ENCODE results near the gene HEXA. TPM values are rescaled to one million over a fixed set of nuclear protein-coding genes. Genes with fewer than 3 reads are reported as not detected.

The HEXA gene
- total and polyA plus RNA-seq, 2 donors (not counting 1 experiment from before 2014, with no cell fraction given) = 151 to 182 TPM

DNA sequence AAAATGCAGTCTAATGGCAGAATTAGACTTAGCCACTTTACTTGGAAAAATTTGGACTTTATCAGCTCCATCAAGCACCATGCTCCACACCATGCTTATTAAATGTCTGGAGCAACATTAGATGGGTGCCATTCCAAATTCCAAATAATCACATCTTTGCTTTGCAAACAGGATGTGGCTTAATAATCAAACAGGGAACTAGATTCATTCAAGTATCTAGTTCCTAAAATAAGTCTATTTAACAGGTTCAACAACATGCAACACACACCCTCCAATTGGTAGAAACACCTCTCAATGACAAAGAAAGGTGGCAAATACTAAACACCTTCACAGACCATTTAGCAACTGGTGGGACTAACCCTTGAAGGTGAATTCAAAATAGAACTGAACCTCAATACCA is 3.5 kb downstream of the HEXA start:
- Histone ChIP-seq H3K27ac (ENCODE audit: low read length in 2 of 2) (peak overlapping the region in 1 of 2 donors; percentile 59), H3K27me3 (replicated peaks in 1 of 4; ENCODE audit: control extremely low read depth in 1 of 4, control insufficient read depth in 3 of 4, insufficient read depth in 4 of 4, low read length in 3 of 4) (no peaks in the 10 kb centered on the region), H3K9me3 (ENCODE audit: control extremely low read depth in 1 of 3, control insufficient read depth in 2 of 3, insufficient read depth in 1 of 3, low read length in 2 of 3) (no peaks in the 10 kb centered on the region), H4K20me1 (ENCODE audit: control insufficient read depth, insufficient read depth, low read length, poor library complexity, severe bottlenecking) (peaks cover 46% of the 10 kb centered on the region), H2AFZ (ENCODE audit: insufficient read depth, low read depth, low read length, poor library complexity, severe bottlenecking) (no peak overlapping the region), H3K36me3 (replicated peaks in 1 of 2; ENCODE audit: control extremely low read depth in 1 of 2, control insufficient read depth in 1 of 2, extremely low read depth in 1 of 2, insufficient read depth in 2 of 2, low read length in 1 of 2) (peaks cover 1 to 16% of the 10 kb centered on the region in 2 experiments), H3K9ac (ENCODE audit: low read length) (no peak overlapping the region), H3K4me2 (replicated peaks; ENCODE audit: low read depth, low read length, poor library complexity, severe bottlenecking) (peak overlapping the region; percentile 50), H3K79me2 (ENCODE audit: control insufficient read depth, insufficient read depth, low read length) (peaks cover 92% of the 10 kb centered on the region), H3K4me3 (ENCODE audit: control extremely low read depth in 1 of 5, extremely low read depth in 1 of 5, insufficient read depth in 1 of 5, low read depth in 2 of 5, low read length in 4 of 5) (no peak overlapping the region), H3K4me1 (ENCODE audit: control insufficient read depth in 2 of 2, insufficient read depth in 2 of 2, low read length in 2 of 2) (peaks cover 68 to 71% of the 10 kb centered on the region in 2 donors)
- H3K9me3 Mint-ChIP-seq (ENCODE audit: insufficient read depth) = no peaks in the 10 kb centered on the region
- intact Hi-C loops (cut with micrococcal nuclease) = loop anchor here (10.0 kb wide), 1 partner anchor 1262 kb away; the partner anchor contains the start of gene NPTN
- ChIA-PET POLR2A (no interaction called here), CTCF (interaction anchor here (0.6 kb wide), 1 partner anchor 68 kb away, joined by 3 read pairs; no protein-coding TSS in a partner anchor)
- H3K27me3 Mint-ChIP-seq = no peaks in the 10 kb centered on the region
- H3K27ac Mint-ChIP-seq = peak overlapping the region; percentile 65
- ATAC-seq (ENCODE audit: low read depth) (no peak), DNase-seq (peak; percentile 33)
- H3K4me1 Mint-ChIP-seq = peaks cover 81% of the 10 kb centered on the region
- H3K4me3 Mint-ChIP-seq = peak overlapping the region; percentile 41
- TF ChIP-seq, protein P1, sequence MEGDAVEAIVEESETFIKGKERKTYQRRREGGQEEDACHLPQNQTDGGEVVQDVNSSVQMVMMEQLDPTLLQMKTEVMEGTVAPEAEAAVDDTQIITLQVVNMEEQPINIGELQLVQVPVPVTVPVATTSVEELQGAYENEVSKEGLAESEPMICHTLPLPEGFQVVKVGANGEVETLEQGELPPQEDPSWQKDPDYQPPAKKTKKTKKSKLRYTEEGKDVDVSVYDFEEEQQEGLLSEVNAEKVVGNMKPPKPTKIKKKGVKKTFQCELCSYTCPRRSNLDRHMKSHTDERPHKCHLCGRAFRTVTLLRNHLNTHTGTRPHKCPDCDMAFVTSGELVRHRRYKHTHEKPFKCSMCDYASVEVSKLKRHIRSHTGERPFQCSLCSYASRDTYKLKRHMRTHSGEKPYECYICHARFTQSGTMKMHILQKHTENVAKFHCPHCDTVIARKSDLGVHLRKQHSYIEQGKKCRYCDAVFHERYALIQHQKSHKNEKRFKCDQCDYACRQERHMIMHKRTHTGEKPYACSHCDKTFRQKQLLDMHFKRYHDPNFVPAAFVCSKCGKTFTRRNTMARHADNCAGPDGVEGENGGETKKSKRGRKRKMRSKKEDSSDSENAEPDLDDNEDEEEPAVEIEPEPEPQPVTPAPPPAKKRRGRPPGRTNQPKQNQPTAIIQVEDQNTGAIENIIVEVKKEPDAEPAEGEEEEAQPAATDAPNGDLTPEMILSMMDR (IDR thresholded peaks at IDR 0.05) = no peak
- TF ChIP-seq EZH2 (IDR thresholded peaks at IDR 0.05; ENCODE audit: borderline replicate concordance, insufficient read depth, low read depth, low read length, poor library complexity, severe bottlenecking) = no peak

- Histone ChIP-seq H2AFZ (ENCODE audit: insufficient read depth, low read depth, low read length, poor library complexity, severe bottlenecking) (no peak overlapping the region), H3K4me3 (ENCODE audit: control extremely low read depth in 1 of 5, extremely low read depth in 1 of 5, insufficient read depth in 1 of 5, low read depth in 2 of 5, low read length in 4 of 5) (no peak overlapping the region), H3K27me3 (replicated peaks in 1 of 4; ENCODE audit: control extremely low read depth in 1 of 4, control insufficient read depth in 3 of 4, insufficient read depth in 4 of 4, low read length in 3 of 4) (no peaks in the 10 kb centered on the region), H3K4me2 (replicated peaks; ENCODE audit: low read depth, low read length, poor library complexity, severe bottlenecking) (no peak overlapping the region), H3K36me3 (replicated peaks in 1 of 2; ENCODE audit: control extremely low read depth in 1 of 2, control insufficient read depth in 1 of 2, extremely low read depth in 1 of 2, insufficient read depth in 2 of 2, low read length in 1 of 2) (peaks cover 1 to 16% of the 10 kb centered on the region in 2 experiments), H3K9ac (ENCODE audit: low read length) (no peak overlapping the region), H3K27ac (ENCODE audit: low read length in 2 of 2) (no peak overlapping the region), H3K4me1 (ENCODE audit: control insufficient read depth in 2 of 2, insufficient read depth in 2 of 2, low read length in 2 of 2) (peaks cover 70 to 73% of the 10 kb centered on the region in 2 donors), H4K20me1 (ENCODE audit: control insufficient read depth, insufficient read depth, low read length, poor library complexity, severe bottlenecking) (peaks cover 60% of the 10 kb centered on the region), H3K79me2 (ENCODE audit: control insufficient read depth, insufficient read depth, low read length) (peaks cover 100% of the 10 kb centered on the region), H3K9me3 (ENCODE audit: control extremely low read depth in 1 of 3, control insufficient read depth in 2 of 3, insufficient read depth in 1 of 3, low read length in 2 of 3) (no peaks in the 10 kb centered on the region)
- ATAC-seq (ENCODE audit: low read depth) = no peak
- H3K4me1 Mint-ChIP-seq = peaks cover 79% of the 10 kb centered on the region
- no peak for DNase-seq
- POLR2A ChIA-PET = no interaction called here
- intact Hi-C loops (cut with micrococcal nuclease) = loop anchor here (10.0 kb wide), 1 partner anchor 1265 kb away; the partner anchor contains the start of gene NPTN
- TF ChIP-seq EZH2 (IDR thresholded peaks at IDR 0.05; ENCODE audit: borderline replicate concordance, insufficient read depth, low read depth, low read length, poor library complexity, severe bottlenecking) = no peak
- TF ChIP-seq, protein P1 (IDR thresholded peaks at IDR 0.05) = no peak
- no peak overlapping the region for H3K4me3 Mint-ChIP-seq
- no CpG with 5 or more reads among the region's 1 CpG for WGBS (ENCODE audit: insufficient coverage)
- no peaks in the 10 kb centered on the region for H3K9me3 Mint-ChIP-seq (ENCODE audit: insufficient read depth)
- CTCF ChIA-PET = interaction anchor here (0.6 to 1.6 kb wide), 3 partner anchors 9 to 626 kb away, joined by 3 to 5 read pairs (median 3); no protein-coding TSS in a partner anchor
- H3K27me3 Mint-ChIP-seq = no peaks in the 10 kb centered on the region
- no peak overlapping the region for H3K27ac Mint-ChIP-seq
These were observed 5.8 kb downstream of the HEXA start for GRCh38 chr15:72369964-72370363.
